C4-2B (cell line): ENCODE results near the gene RASAL1.

Source experiments
- H3K27ac ChIP-seq: fragments of 450-650 bp; 2 replicates; pipeline ENCODE4 v1.5.1; 2017
- ZFX ChIP-seq: fragments of 450-650 bp; IDR thresholded peaks from 2 replicates; pipeline ENCODE4 v1.6.1; 2017
- TF ChIP-seq, protein P1 (sequence below): fragments of 450-650 bp; conservative IDR thresholded peaks from 2 replicates; pipeline ENCODE4 v1.5.1; 2017; ENCODE audit warnings: mild to moderate bottlenecking

The RASAL1 gene

DNA sequence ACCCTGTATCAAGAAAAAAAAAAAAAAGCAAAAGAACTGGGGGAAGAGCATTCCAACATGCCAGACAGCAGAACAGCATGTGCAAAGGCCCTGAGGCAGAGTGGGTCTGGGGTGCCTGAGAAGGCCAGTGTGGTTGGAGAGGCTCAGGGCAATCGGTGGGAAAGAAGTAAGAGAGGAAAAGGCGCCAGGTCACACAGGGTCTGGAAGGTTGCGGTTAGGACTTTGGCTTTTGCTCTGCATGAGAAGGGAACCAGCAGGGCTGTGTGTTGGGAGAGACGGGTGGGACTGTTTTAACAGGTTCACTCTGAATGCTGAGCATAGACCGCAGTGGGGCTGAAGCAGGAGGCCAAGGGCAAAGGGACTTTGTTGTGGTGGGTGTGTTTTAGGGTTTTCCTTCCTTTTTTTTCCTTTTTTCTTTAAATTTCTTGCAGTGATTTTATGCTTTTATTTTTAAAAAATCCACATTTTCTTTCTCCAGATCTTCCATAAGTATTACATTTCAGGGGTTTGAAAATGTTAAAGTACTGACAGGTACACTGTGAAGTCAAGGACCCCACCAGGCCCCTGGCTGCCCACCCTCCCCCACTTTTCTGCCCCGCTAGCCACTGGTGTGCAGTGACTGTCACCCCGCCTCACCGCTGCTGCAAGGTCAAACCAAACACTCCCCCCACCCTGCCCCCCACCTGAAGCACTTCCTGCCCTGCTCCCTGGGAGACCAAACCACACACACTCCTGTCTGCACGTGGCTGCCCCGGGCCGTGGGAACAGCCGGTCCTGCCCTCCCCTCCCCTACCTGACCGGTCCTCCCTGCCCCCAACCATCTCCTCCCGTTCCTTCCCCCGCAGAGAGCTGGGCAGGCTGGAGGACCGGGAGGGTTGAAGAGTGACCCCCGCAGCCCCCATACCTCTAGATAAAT, 49.1 kb downstream of the RASAL1 start:
- H3K27ac ChIP-seq: no peak overlapping the region
- TF ChIP-seq ZFX: no peak
- TF ChIP-seq, protein P1, sequence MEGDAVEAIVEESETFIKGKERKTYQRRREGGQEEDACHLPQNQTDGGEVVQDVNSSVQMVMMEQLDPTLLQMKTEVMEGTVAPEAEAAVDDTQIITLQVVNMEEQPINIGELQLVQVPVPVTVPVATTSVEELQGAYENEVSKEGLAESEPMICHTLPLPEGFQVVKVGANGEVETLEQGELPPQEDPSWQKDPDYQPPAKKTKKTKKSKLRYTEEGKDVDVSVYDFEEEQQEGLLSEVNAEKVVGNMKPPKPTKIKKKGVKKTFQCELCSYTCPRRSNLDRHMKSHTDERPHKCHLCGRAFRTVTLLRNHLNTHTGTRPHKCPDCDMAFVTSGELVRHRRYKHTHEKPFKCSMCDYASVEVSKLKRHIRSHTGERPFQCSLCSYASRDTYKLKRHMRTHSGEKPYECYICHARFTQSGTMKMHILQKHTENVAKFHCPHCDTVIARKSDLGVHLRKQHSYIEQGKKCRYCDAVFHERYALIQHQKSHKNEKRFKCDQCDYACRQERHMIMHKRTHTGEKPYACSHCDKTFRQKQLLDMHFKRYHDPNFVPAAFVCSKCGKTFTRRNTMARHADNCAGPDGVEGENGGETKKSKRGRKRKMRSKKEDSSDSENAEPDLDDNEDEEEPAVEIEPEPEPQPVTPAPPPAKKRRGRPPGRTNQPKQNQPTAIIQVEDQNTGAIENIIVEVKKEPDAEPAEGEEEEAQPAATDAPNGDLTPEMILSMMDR: no peak

DNA sequence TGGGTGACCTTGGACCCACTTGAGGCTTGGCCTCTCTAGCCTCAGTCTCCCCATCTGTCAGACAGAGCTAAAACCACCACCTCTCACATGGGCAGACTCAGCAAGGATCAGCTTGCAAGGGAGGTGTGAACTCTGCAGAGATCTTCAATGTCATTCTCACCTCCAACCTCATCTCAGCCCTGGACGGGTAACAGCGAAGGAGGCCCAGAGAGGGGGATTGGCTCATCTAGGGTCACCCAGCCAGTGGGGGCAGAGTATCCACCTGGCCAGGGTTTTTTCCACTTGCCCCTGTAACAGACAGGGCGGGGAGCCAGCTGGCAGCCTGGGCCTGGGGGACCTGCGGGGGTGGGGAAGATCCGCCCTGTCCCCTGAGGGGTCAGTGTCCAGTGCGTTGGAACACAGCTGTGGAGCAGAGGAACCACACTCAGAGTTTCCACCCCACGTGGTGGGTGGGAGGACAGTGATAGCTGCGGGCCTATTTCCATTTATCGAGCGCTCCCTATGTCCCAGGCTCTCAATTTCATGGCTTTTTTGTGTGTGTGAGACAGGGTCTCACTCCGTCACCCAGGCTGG, 51.6 kb downstream of the RASAL1 start:
- TF ChIP-seq, protein P1: no peak
- TF ChIP-seq ZFX: no peak
- no peak overlapping the region for H3K27ac ChIP-seq

DNA sequence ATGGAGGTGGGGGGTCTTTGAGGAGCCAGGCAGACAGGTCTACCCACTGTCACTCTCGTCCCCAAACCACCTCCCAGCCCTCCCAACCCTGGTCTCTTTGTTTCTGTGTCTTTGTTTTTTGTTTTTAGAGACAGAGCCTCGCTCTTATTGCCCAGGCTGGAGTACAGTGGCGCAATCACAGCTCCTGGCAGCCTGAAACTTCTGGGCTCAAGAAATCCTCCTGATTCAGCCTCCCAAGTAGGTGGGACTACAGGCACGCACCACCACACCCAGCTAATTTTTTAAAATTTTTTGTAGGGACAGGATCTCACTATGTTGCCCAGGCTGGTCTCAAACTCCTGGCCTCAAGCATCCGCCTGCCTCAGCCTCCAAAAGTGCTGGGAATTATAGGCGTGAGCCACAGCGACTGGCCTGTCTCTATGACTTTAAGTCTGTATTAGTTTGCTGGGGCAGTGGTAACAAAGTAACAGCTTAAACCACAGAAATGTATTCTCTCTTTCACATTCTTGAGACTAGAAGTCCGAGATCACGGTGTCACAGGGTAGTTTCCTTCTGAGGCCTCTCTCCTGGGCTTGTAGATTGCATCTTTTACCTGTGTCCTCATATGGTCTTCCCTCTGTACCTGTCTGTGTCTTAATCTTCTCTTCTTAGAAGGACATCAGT, 52.9 kb downstream of the RASAL1 start:
- TF ChIP-seq, protein P1: no peak
- TF ChIP-seq ZFX: no peak
- H3K27ac ChIP-seq: no peak overlapping the region

DNA sequence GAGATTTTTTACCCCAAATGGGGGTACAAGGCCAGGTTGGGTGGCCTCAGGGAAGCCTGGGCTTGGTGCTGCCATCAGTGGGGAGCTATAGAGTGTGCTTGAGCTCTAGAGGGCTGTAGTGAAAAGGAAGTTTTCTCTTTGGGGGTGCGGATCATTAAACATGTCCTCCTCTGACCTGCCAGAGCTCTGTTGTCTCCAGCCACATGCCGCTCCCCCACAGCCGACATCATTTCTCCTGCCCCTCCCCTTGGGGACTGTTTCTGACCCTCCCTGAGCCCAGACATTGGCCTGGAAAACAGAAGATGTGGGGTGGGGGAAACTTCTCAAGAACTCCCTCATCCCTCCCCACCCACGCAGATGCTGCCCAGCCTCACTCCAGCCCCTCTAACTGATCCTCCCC, 53.7 kb downstream of the RASAL1 start:
- no peak for TF ChIP-seq ZFX
- TF ChIP-seq, protein P1: no peak

DNA sequence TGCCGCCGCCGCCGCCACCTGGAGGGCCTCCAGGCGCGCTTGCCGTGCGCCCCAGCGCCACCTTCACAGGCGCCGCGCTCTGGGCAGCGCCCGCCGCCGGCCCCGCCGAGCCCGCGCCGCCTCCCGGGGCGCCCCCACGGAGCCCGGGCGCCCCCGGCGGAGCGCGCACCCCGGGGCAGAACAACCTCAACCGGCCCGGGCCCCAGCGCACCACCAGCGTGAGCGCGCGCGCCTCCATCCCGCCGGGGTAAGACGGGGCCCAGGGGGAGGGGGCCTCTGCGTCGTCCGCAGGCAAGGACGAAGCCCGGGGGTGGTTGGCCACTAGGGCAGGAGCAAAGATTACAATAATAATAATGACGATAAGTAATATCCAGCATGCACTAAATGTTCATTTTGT, 57.7 kb downstream of the RASAL1 start:
- H3K27ac ChIP-seq: no peak overlapping the region
- TF ChIP-seq, protein P1: no peak
- no peak for TF ChIP-seq ZFX

More for the DNA sequence above, 53.7 kb downstream of the RASAL1 start:
- no peak overlapping the region for H3K27ac ChIP-seq

DNA sequence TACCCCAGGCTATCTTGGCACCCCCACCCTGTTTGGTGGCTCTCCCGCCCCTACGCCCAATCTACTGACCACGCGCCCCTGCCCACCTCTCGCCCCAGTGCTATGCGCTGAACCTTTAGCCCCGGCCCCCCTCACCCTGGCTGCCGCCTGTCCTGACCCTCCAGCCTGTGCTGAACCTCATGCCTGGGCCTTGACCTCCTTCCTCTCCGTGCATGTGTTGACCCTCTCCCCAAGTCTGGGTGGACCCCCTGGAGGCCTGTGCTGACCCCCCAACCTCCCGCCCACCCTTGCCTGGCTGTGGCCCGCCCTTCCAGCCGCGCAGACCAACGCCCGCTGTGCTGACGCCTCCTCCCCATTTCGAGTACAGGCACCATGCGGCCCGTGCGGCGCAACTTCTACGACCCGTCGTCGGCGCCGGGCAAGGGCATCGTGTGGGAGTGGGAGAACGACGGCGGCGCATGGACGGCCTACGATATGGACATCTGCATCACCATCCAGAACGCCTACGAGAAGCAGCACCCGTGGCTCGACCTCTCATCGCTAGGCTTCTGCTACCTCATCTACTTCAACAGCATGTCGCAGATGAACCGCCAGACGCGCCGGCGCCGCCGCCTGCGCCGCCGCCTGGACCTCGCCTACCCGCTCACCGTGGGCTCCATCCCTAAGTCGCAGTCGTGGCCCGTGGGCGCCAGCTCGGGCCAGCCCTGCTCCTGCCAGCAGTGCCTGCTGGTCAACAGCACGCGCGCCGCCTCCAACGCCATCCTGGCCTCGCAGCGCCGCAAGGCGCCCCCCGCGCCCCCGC, 58.3 kb downstream of the RASAL1 start:
- TF ChIP-seq ZFX: no peak
- H3K27ac ChIP-seq: no peak overlapping the region

DNA sequence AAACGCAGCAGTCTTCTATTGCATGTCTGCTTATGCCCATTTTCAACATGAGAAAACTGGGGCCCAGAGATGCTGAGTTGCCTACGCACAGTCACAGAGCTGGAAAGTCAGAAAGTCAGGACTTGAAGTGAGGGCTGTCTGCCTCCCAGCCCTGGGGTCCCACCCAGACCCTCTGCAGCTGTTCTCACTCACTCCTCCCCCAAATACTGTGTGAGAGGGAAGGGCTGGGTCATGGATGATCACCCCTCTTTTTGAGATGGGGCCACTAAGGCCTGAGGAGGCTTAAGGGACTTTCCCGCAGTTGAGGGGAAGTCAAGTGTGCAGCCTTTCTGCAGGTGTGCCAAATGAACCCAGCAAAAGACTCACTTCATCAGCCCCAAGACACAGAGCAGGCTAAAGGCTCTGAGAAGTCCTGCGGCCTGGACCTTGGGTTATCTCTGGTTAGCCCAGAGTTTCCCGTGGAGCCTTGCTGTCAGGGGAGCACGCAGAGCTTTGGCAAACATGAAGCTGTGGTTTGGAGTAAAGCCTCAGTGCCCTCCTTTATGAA, 60.4 kb downstream of the RASAL1 start:
- no peak for TF ChIP-seq ZFX
- TF ChIP-seq, protein P1: no peak
- no peak overlapping the region for H3K27ac ChIP-seq
